ENCODE results near the gene UBAC1. TPM values are rescaled to one million over a fixed set of nuclear protein-coding genes. Genes with fewer than 3 reads are reported as not detected.

UBAC1 gene
- total and polyA plus RNA-seq, 7 donors = 71.1 to 261 (median 162) TPM

DNA sequence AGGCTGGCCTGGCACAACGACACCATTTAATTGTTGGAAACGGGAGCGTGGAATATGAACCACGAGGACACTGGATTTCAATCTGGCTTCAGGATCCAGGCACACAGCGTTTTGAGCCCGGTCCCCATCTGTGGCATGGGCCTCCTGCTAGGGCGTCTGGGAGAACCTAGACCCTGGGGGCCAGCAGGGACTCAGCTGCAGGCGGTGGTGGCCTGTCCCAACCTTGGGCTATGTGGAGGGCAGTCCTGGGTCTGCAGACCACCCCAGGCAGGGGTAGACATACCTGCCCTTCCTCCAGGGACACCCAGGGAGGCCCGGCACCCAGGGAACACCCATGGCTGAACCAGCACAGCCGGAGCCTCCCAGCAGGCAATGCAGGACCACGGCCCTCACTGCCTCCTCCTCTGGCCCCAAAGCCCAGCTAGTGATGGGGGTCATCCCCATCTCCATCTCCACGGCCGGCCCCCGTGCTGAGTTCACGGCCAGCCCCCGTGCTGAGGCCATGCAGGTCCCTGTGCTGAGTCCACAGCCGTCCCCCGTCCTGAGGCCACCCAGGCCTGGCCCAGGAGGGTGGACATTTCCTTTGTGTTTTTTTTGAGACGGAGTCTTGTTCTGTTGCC, 18.5 kb upstream of the UBAC1 start:
- ATAC-seq = peak in 3 of 4 donors; percentile 5 to 19 (median 18)

GRCh38 chr9:135978642-135979546, 17.7 kb upstream of the UBAC1 start:
- WGBS, 3 donors = 10 to 34% (median 15%) methylated on average over 15 to 20 of the region's 20 CpGs
- peak; percentile 52 to 79 (median 70) for ATAC-seq

More for the DNA sequence above, 18.5 kb upstream of the UBAC1 start:
- H3K27ac ChIP-seq = peak overlapping the region; percentile 2
- intact Hi-C loops (cut with DNase I) = no loop called here
- TF ChIP-seq, protein P1, sequence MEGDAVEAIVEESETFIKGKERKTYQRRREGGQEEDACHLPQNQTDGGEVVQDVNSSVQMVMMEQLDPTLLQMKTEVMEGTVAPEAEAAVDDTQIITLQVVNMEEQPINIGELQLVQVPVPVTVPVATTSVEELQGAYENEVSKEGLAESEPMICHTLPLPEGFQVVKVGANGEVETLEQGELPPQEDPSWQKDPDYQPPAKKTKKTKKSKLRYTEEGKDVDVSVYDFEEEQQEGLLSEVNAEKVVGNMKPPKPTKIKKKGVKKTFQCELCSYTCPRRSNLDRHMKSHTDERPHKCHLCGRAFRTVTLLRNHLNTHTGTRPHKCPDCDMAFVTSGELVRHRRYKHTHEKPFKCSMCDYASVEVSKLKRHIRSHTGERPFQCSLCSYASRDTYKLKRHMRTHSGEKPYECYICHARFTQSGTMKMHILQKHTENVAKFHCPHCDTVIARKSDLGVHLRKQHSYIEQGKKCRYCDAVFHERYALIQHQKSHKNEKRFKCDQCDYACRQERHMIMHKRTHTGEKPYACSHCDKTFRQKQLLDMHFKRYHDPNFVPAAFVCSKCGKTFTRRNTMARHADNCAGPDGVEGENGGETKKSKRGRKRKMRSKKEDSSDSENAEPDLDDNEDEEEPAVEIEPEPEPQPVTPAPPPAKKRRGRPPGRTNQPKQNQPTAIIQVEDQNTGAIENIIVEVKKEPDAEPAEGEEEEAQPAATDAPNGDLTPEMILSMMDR (IDR thresholded peaks at IDR 0.05) = no peak
- H3K27me3 ChIP-seq (ENCODE audit: insufficient read depth in 3 of 3, low read length in 2 of 3) = peaks cover 0 to 2% (median 0%) of the 10 kb centered on the region in 3 donors
- no peak for DNase-seq
- H3K9me3 ChIP-seq = no peaks in the 10 kb centered on the region
- WGBS, 3 donors = 36 to 52% (median 38%) methylated on average over 16 to 19 of the region's 19 CpGs
- no peaks in the 10 kb centered on the region for H3K36me3 ChIP-seq (ENCODE audit: insufficient read depth in 1 of 2, low read depth in 1 of 2)
- H3K4me1 ChIP-seq = peaks cover 27% of the 10 kb centered on the region
- H3K4me3 ChIP-seq = peak overlapping the region; percentile 39

DNA sequence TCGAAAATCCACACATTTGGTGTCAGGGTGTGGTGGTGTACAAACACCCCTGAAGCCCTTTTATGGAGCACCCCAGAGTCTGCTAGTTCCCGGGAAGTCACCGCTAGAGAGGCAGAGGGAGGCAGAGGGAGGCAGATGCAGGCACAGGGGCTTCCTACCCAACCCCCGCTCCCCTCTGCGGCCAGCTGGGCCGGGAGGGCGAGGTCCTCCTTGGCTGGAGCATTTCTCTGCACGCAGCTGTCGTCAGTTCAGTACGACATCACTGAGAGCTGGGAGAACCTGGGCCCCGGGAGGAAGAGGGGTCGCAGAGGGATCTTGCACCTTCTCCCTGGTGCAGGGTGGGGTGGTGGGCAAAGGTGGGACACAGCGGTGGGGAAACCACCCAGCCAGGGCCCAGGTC, 15.8 kb upstream of the UBAC1 start:
- no peak overlapping the region for H3K4me3 ChIP-seq
- no peak for ATAC-seq
- TF ChIP-seq, protein P1 (IDR thresholded peaks at IDR 0.05) = no peak
- intact Hi-C loops (cut with DNase I) = no loop called here
- H3K9me3 ChIP-seq = no peaks in the 10 kb centered on the region
- no peaks in the 10 kb centered on the region for H3K36me3 ChIP-seq (ENCODE audit: insufficient read depth in 1 of 2, low read depth in 1 of 2)
- no peaks in the 10 kb centered on the region for H3K27me3 ChIP-seq (ENCODE audit: insufficient read depth in 3 of 3, low read length in 2 of 3)
- H3K4me1 ChIP-seq = peaks cover 27% of the 10 kb centered on the region
- 35 to 50% (median 49%) methylated on average over 9 to 13 of the region's 13 CpGs for WGBS, 3 donors
- no peak overlapping the region for H3K27ac ChIP-seq
- no peak for DNase-seq

More at GRCh38 chr9:135978642-135979546, 17.7 kb upstream of the UBAC1 start:
- peak in 1 of 2 donors; percentile 78 for DNase-seq
- Histone ChIP-seq H3K36me3 (ENCODE audit: insufficient read depth in 1 of 2, low read depth in 1 of 2) (no peaks in the 10 kb centered on the region), H3K4me1 (peaks cover 27% of the 10 kb centered on the region), H3K27me3 (ENCODE audit: insufficient read depth in 3 of 3, low read length in 2 of 3) (peaks cover 0 to 2% (median 0%) of the 10 kb centered on the region in 3 donors), H3K9me3 (no peaks in the 10 kb centered on the region), H3K27ac (peak overlapping the region; percentile 2), H3K4me3 (peak overlapping the region; percentile 39)
- intact Hi-C loops (cut with DNase I) = no loop called here
- TF ChIP-seq, protein P1 (IDR thresholded peaks at IDR 0.05) = no peak

GRCh38 chr9:135976531-135976930, 15.4 kb upstream of the UBAC1 start:
- Histone ChIP-seq H3K36me3 (ENCODE audit: insufficient read depth in 1 of 2, low read depth in 1 of 2) (no peaks in the 10 kb centered on the region), H3K4me3 (no peak overlapping the region), H3K9me3 (no peaks in the 10 kb centered on the region), H3K27ac (no peak overlapping the region), H3K4me1 (peaks cover 27% of the 10 kb centered on the region), H3K27me3 (ENCODE audit: insufficient read depth in 3 of 3, low read length in 2 of 3) (no peaks in the 10 kb centered on the region)
- WGBS, 3 donors = 75 to 84% (median 83%) methylated on average over 13 of the region's 13 CpGs
- intact Hi-C loops (cut with DNase I) = no loop called here
- ATAC-seq (no peak), DNase-seq (no peak)
- TF ChIP-seq, protein P1 (IDR thresholded peaks at IDR 0.05) = no peak

Measured in psoas muscle (tissue), 8 donors.